ENCODE measurements around the gene SASS6.

GRCh38 chr1:100115524-100115923 lies 17.2 kb downstream of the SASS6 start:
- TF ChIP-seq TEAD4 (IDR thresholded peaks at IDR 0.05; ENCODE audit: borderline replicate concordance, insufficient read depth) (no peak), CTCF (IDR thresholded peaks at IDR 0.05) (no peak)
- TF ChIP-seq, protein P1, sequence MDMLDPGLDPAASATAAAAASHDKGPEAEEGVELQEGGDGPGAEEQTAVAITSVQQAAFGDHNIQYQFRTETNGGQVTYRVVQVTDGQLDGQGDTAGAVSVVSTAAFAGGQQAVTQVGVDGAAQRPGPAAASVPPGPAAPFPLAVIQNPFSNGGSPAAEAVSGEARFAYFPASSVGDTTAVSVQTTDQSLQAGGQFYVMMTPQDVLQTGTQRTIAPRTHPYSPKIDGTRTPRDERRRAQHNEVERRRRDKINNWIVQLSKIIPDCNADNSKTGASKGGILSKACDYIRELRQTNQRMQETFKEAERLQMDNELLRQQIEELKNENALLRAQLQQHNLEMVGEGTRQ (IDR thresholded peaks at IDR 0.05; ENCODE audit: borderline replicate concordance, low read depth, low read length), result no peak
